Effector memory CD8-positive, alpha-beta T cell (primary cell): ENCODE measurements around the gene SORBS1.

Experiments used
- ATAC-seq: fragments of 150-1000 bp; cut with Tn5 transposase; replicated peaks from 2 replicates; pipeline ENCODE4 v1.10.0; 2021; ENCODE audit warnings: mild to moderate bottlenecking, moderate library complexity
- DNase-seq, 3 experiments: peaks; one replicate each; pipeline ENCODE4 v3.0.0; 2021
- H3K27ac Mint-ChIP-seq, 2 donors: one replicate each; pipeline ENCODE4 v1.8.0; 2022; ENCODE audit warnings: mild to moderate bottlenecking in 2 of 2, mixed read lengths in 2 of 2, moderate library complexity in 2 of 2
- H3K27me3 Mint-ChIP-seq, 2 donors: one replicate each; pipeline ENCODE4 v1.8.0; 2022; ENCODE audit warnings: mixed read lengths in 2 of 2
- H3K36me3 Mint-ChIP-seq: one replicate; pipeline ENCODE4 v1.8.0; 2022; ENCODE audit warnings: mild to moderate bottlenecking, moderate library complexity, mixed read lengths; ENCODE audit not compliant: insufficient read depth
- H3K4me1 Mint-ChIP-seq, 2 donors: one replicate each; pipeline ENCODE4 v1.8.0; 2022; ENCODE audit warnings: low read depth in 2 of 2, mixed read lengths in 2 of 2
- H3K4me3 Mint-ChIP-seq, 2 donors: one replicate each; pipeline ENCODE4 v1.8.0; 2022; ENCODE audit warnings: mild to moderate bottlenecking in 2 of 2, mixed read lengths in 2 of 2, moderate library complexity in 2 of 2
- H3K9me3 Mint-ChIP-seq, 2 donors: one replicate each; pipeline ENCODE4 v1.8.0; 2022; ENCODE audit warnings: mixed read lengths in 2 of 2

Gene SORBS1

GRCh38 chr10:95574649-95575365, 13.6 kb upstream of the SORBS1 start:
- Mint-ChIP-seq H3K4me1 (no peaks in the 10 kb centered on the region), H3K36me3 (no peaks in the 10 kb centered on the region), H3K4me3 (no peak overlapping the region), H3K9me3 (no peaks in the 10 kb centered on the region), H3K27ac (no peak overlapping the region), H3K27me3 (peaks cover 43 to 50% of the 10 kb centered on the region in 2 donors)
- no peak for ATAC-seq
- DNase-seq, result no peak

GRCh38 chr10:95573964-95574604, 12.9 kb upstream of the SORBS1 start:
- H3K36me3 Mint-ChIP-seq, result no peaks in the 10 kb centered on the region
- H3K27ac Mint-ChIP-seq, result no peak overlapping the region
- no peaks in the 10 kb centered on the region for H3K9me3 Mint-ChIP-seq
- ATAC-seq, result no peak
- no peak overlapping the region for H3K4me3 Mint-ChIP-seq
- no peaks in the 10 kb centered on the region for H3K4me1 Mint-ChIP-seq
- DNase-seq, result no peak
- peaks cover 36 to 46% of the 10 kb centered on the region in 2 donors for H3K27me3 Mint-ChIP-seq

- no peak for DNase-seq
- no peak for ATAC-seq
- Mint-ChIP-seq H3K27me3 (peaks cover 30 to 41% of the 10 kb centered on the region in 2 donors), H3K4me1 (no peaks in the 10 kb centered on the region), H3K4me3 (no peak overlapping the region), H3K27ac (no peak overlapping the region), H3K36me3 (no peaks in the 10 kb centered on the region), H3K9me3 (no peaks in the 10 kb centered on the region)
Observed at GRCh38 chr10:95573527-95573926, 12.4 kb upstream of the SORBS1 start.

GRCh38 chr10:95572131-95572820, 11.1 kb upstream of the SORBS1 start:
- no peak overlapping the region for H3K27ac Mint-ChIP-seq
- no peaks in the 10 kb centered on the region for H3K4me1 Mint-ChIP-seq
- no peak for DNase-seq
- no peak overlapping the region for H3K4me3 Mint-ChIP-seq
- H3K27me3 Mint-ChIP-seq, result peaks cover 24 to 35% of the 10 kb centered on the region in 2 donors
- no peak for ATAC-seq
- H3K36me3 Mint-ChIP-seq, result no peaks in the 10 kb centered on the region
- no peaks in the 10 kb centered on the region for H3K9me3 Mint-ChIP-seq

DNA sequence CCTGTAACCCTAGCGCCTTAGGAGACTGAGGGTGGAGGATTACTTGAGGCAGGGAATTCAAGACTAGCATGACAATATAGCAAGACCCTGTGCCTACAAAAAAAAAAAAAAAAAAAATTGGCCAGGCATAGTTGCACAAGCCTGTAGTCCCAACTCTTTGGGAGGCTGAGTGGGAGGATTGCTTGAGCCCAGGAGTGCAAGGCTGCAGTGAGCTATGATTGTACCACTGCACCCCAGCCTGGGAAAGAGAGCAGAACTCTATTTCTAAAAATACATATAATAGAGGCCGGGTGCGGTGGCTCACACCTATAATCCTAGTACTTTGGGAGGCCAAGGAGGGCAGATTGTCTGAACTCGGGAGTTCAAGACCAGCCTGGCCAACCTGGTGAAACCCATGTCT, 10.2 kb upstream of the SORBS1 start:
- H3K9me3 Mint-ChIP-seq, result no peaks in the 10 kb centered on the region
- DNase-seq, result no peak

GRCh38 chr10:95569368-95569767, 8.2 kb upstream of the SORBS1 start:
- peaks cover 13 to 26% of the 10 kb centered on the region in 2 donors for H3K27me3 Mint-ChIP-seq
- H3K4me1 Mint-ChIP-seq, result no peaks in the 10 kb centered on the region
- DNase-seq (no peak), ATAC-seq (no peak)
- H3K4me3 Mint-ChIP-seq, result no peak overlapping the region
- H3K27ac Mint-ChIP-seq, result no peak overlapping the region
- no peaks in the 10 kb centered on the region for H3K9me3 Mint-ChIP-seq
- no peaks in the 10 kb centered on the region for H3K36me3 Mint-ChIP-seq

More for the DNA sequence above, 10.2 kb upstream of the SORBS1 start:
- ATAC-seq, result no peak
- no peaks in the 10 kb centered on the region for H3K36me3 Mint-ChIP-seq
- H3K27ac Mint-ChIP-seq, result no peak overlapping the region
- peaks cover 24 to 35% of the 10 kb centered on the region in 2 donors for H3K27me3 Mint-ChIP-seq
- no peak overlapping the region for H3K4me3 Mint-ChIP-seq
- H3K4me1 Mint-ChIP-seq, result no peaks in the 10 kb centered on the region

- Mint-ChIP-seq H3K4me1 (no peaks in the 10 kb centered on the region), H3K4me3 (no peak overlapping the region), H3K27me3 (peaks cover under 1 to 13% of the 10 kb centered on the region in 2 donors), H3K36me3 (no peaks in the 10 kb centered on the region), H3K27ac (peak overlapping the region in 1 of 2 donors; percentile 2), H3K9me3 (no peaks in the 10 kb centered on the region)
- ATAC-seq (no peak), DNase-seq (no peak)
Observed at GRCh38 chr10:95567903-95568630, 6.9 kb upstream of the SORBS1 start.

DNA sequence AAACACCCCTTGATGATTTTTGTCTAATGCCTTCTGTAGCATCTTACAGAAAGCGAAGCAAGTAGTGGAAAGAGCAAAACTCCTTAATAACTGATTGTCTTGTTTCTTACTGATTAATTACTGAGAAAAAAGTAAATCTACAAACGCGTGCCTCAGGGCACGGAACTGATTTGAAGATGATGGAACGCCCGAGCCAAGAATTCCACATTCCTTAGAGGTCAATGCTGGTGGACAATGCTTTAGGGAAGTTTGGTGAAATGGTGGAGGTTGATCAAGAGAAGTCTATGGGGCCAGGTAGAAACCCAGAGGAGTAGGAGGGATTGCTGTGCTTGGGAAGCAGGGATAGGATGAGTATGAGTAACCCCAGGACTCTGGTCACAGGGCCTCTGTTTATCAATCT, 5.0 kb upstream of the SORBS1 start:
- Mint-ChIP-seq H3K4me3 (no peak overlapping the region), H3K36me3 (peaks cover 2% of the 10 kb centered on the region), H3K4me1 (no peaks in the 10 kb centered on the region), H3K27ac (no peak overlapping the region), H3K27me3 (peaks cover 0 to 3% of the 10 kb centered on the region in 2 donors), H3K9me3 (no peaks in the 10 kb centered on the region)
- ATAC-seq (no peak), DNase-seq (no peak)

DNA sequence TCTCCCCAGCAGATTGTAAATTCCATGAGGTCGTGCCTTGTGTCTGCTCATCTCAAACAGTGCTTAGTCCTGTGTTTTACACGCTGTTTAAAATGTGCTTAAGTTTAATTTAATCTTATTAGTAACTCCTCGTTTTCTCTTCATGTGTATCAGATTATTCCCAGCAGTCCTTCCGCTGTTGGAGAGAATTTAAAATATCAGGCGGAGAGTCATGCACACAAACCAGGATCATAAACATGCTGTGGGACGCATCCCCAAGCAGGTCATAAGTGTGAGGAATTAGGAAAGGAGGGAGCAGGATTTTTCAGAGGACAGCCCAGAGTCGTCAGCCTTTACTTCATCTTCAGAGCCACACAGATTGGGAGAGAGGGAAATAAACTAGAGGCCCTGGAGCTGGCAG, 4.2 kb upstream of the SORBS1 start:
- Mint-ChIP-seq H3K4me3 (no peak overlapping the region), H3K4me1 (peaks cover 2 to 5% of the 10 kb centered on the region in 2 donors), H3K27me3 (no peaks in the 10 kb centered on the region), H3K9me3 (no peaks in the 10 kb centered on the region), H3K27ac (no peak overlapping the region), H3K36me3 (peaks cover 7% of the 10 kb centered on the region)
- no peak for DNase-seq
- ATAC-seq, result no peak

GRCh38 chr10:95564291-95564690, 3.1 kb upstream of the SORBS1 start:
- Mint-ChIP-seq H3K4me1 (peaks cover 6 to 13% of the 10 kb centered on the region in 2 donors), H3K27ac (no peak overlapping the region), H3K36me3 (peaks cover 7% of the 10 kb centered on the region), H3K27me3 (no peaks in the 10 kb centered on the region), H3K9me3 (no peaks in the 10 kb centered on the region), H3K4me3 (no peak overlapping the region)
- no peak for DNase-seq
- ATAC-seq, result no peak

GRCh38 chr10:95562341-95562965, 1.3 kb upstream of the SORBS1 start:
- Mint-ChIP-seq H3K4me3 (peak overlapping the region in 1 of 2 donors; percentile 96), H3K27me3 (peaks cover 0 to 11% of the 10 kb centered on the region in 2 donors), H3K4me1 (peaks cover 6 to 13% of the 10 kb centered on the region in 2 donors), H3K36me3 (peaks cover 7% of the 10 kb centered on the region), H3K27ac (no peak overlapping the region), H3K9me3 (no peaks in the 10 kb centered on the region)
- DNase-seq (no peak), ATAC-seq (no peak)

GRCh38 chr10:95561864-95562177, 650 bp upstream of the SORBS1 start:
- no peak for DNase-seq
- no peak for ATAC-seq
- Mint-ChIP-seq H3K27ac (no peak overlapping the region), H3K9me3 (no peaks in the 10 kb centered on the region), H3K36me3 (peaks cover 7% of the 10 kb centered on the region), H3K27me3 (peaks cover 0 to 11% of the 10 kb centered on the region in 2 donors), H3K4me3 (peak overlapping the region; percentile 91 to 96), H3K4me1 (peaks cover 6 to 13% of the 10 kb centered on the region in 2 donors)
